GM20431 (cell line): Measurements from ENCODE around the gene HCLS1.

ENCODE experiments used
- in situ Hi-C: fragments of 300-500 bp; cut with MseI, MboI; formaldehyde crosslinking; loops from one replicate; pipeline ENCODE4 v1.15.0; 2020; ENCODE audit warnings: low sequenced_read_pairs; ENCODE audit not compliant: unreplicated experiment

Gene HCLS1

DNA sequence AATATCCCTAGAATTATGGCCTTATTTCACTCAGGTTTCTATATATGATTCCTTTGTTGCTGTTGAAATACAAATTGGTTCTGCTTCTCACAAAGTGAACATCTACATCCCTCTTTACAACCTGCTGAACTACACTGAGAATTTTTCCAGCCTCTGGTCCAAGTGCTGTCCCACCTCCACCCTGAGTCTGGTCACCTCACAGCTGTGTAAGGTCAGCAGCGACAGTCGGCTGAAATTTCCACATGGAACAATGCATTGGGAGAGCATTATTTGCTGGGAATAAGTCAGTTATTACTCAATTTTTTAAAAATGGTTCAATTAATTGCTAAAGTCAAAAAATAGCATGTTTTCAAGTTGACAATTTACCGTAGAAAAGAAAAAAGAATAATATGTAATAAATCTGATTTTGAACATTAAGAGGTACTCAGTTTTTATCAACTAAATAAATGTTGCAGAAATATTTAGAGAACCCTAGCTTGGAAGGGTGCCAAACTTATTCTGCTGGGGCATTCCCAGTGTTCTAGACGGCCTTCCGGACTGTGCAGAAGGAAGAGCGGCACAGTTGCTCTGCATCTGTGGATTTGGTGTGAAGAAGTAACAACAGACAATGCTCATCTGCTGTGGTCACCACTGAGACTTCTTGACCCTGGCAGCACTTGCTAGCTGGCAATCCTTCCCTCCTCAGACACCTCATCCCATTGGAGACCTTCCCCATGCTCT, 1.8 kb downstream of the HCLS1 start:
- in situ Hi-C loops, result no loop called here

DNA sequence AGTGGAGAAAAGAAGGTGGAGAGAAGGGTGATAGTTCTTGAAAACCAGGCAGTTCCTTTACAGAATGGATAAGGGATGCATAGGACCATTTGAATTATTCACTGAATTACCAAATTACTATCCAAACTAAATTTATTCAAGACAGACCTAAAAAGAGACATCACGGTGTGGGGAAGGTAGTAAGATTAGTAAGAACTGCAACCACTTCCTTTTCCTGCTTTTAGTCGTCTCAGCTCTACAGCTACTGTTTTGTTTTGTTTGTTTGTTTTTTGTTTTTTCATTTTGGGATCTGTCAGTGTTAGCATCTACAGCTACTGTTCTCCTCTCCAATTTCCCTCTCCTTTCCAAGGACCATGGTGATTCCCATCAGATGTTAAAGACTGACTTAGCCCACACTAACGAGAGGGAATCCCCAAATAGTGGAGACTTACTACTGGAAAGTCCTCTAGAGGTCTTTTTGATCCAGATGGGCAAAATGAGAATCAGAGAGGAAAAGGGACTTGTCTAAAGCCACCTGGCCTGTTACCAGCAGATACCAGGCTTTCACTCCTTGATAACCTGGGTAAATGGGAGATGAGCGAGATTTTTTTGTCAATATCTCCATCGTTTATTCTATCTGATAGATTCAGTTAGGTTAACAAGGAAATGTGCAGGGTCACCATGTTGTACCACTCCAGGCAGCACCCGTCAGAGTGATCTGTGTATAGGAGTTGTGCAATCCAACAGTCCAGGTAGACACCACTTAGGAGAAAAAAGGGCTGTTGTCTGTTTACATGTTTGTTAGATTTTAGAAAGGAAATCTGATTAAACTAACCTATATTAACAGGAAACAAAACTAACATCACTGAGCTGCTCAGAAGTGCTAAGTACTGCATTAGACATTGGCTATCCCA, 6.0 kb downstream of the HCLS1 start:
- in situ Hi-C loops, result no loop called here

DNA sequence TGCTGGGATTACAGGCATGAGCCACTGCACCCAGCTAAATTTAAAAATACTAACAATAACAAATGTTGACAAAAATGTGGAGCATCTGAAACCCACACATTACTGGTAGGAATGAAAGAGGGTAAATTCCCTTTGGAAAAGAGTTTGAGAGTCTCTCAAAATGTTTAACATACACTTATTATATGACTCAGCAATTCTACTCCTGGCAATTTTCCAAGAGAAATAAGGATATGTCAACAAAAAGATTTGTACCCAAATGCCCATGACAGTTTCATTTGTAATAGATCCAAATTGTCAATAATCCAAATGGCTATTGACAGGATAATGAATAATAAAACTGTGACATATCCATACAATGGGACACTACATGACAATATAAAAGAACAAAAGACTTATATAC, 9.0 kb downstream of the HCLS1 start:
- in situ Hi-C loops, result no loop called here

DNA sequence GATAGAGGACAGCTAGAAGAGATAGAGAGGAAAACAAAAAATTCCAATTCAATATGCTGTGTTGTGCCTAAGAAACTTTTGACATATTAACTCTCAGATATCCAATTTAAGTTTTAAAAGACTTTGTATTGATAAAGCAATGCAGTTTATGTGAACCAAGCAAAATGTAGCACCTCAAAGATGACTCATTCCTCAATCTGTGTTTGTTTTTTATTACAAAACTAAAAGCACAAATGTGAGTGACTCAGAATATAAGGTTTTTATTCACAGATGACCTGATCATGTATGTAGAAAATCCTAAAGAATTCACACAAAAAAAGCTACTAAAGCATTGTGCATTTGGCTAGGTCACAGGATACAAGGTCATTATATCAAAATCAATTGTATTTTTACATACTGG, 11.1 kb downstream of the HCLS1 start:
- in situ Hi-C loops, result no loop called here

DNA sequence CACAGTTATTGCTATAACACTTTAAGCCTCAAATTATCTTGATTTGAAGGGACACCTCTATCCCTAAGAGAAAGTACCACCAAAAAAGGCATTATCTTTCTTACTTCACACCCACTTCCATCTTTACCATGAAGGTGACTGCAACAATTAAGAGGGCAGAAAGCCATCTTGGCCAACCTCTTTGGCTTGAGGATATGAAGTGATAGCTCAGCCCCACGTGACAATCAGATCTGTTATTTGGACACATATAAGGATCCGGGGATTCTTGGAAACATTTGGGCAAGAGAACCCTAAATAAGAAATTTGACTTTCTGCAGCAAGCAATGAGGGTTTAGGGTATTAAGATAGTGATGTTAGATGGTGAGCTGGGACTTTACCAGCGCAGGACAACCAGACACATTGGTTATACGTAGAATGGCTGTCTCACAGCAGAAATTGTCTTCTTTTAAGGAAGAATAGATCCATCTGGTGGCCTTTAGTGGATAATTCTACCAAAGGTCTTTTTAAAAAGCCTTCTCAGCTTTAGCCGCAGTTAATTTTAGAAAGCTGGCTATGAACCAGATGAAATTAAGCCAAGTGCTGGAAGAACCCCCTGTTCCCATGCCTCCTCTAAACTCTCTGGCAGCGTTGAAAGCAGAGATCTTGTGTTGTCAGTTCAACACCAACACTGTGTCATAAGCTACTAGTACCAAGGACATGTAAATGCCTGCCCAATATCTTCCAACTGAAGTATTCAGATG, 12.3 kb downstream of the HCLS1 start:
- in situ Hi-C loops, result no loop called here

DNA sequence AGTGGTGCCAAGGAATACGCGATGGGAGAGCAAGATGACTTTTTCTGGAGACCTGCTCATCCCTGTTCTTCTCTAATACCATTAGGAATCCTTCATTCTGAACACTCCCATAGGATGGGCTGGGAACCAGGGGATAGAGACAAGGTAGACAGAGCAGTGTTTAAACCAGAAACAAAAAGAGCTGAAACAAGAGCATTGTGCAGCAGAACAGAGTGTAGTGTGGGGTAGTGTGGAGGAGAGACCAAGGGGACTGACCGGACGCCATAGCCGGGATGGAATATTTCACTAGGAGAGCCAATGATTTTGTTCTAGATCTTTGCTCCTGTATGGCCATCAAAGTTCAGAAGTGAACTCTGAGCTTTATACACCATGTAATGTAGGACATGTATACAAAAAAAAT, 15.6 kb downstream of the HCLS1 start:
- in situ Hi-C loops, result no loop called here

GRCh38 chr3:121642601-121643314, 17.9 kb downstream of the HCLS1 start:
- in situ Hi-C loops, result no loop called here

DNA sequence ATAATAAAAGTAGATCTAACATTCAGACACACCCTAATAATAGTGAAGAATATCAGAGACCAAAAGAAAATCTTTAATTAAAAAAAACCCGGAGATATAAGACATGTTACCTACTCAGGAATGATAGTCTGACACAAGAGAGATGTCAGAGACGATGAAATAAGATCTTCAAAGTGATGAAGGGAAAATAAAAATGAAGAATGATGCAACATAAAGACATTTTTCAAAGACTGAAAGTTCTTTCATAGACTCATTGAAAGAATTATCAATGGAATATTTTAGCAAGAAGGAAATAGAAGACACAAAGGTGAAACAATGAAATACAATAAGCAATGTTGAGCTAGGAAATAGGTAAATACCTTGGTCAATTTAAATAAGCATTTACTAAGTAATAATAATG, 19.6 kb downstream of the HCLS1 start:
- in situ Hi-C loops, result no loop called here

- in situ Hi-C loops, result no loop called here
Observed at GRCh38 chr3:121637922-121638321, 22.8 kb downstream of the HCLS1 start.

DNA sequence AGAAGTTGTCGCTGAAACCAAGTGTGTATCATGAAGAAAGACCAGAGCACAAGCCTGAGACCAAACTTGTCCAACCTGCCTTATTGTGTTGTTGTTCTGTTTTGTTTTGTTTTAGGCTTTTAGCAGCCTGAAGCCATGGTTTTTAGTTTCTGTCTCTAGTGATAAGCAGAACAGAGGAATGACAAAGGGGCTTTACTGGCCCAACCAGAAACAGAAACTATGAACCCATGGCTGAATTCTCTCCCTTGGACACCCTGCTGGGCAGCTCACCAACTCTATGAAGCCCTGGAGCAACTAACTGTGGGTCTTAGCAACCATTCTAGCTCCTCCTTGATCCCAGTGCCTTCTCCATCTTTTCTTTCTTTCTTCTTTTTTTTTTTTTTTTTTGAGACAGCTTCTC, 30.3 kb downstream of the HCLS1 start:
- in situ Hi-C loops, result no loop called here

DNA sequence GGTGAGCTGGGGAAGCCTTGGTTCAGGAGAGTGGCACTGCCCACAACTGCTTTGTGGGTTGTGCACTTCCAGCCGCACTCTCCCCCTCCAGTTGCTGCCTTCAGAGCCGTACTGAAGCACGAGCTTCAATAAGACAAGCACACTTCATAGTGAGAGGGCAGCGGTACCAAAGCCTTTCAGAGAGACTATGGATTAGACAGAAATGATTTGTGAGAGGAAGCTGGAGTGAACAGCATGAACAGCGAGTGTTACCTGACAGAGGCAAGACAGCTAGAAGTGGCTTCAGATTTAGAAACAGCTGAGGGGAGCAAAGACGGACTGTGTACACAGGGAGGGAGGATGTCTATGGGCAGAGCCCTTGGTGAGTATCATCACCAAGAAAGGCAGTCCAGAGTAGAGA, 31.1 kb downstream of the HCLS1 start:
- in situ Hi-C loops, result no loop called here

DNA sequence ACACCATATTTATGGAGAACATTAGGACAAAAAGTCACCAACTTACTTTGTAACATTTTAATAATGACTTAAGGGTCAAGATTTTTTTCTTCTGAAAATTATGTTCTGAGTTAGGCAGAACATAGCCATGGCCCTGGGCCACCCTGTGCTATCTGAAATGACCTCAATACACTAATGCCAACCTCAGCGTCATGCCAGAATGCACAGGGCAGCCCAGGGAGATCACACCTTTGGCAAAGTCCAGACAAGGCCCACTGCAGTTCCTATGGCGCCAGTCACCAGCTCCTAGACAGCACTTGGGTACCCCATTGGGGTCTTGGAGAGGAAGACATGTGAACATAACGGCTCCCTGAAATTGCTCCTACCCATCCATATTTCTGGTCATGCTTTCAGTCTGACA, 33.1 kb downstream of the HCLS1 start:
- in situ Hi-C loops, result no loop called here

DNA sequence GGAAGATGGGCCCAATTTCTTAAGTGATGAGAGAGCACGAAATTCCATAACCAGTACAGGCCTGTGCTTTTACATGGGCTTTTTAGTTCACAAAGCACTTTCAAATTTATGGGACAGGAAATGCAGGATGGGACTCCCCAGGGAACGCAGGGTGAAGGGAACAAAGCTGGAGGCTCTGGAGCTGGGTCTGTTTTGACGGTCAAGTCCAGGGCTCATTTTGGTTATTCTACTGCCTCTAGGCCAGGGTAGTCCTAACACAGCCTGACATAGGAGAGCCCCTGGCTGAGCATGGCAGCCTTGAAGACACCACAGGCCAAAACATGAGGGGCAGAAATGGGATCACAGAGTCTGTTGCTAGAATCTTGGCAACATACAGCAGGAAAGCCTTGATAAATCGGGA, 33.5 kb downstream of the HCLS1 start:
- in situ Hi-C loops, result no loop called here

GRCh38 chr3:121626495-121626894, 34.2 kb downstream of the HCLS1 start:
- in situ Hi-C loops, result no loop called here

DNA sequence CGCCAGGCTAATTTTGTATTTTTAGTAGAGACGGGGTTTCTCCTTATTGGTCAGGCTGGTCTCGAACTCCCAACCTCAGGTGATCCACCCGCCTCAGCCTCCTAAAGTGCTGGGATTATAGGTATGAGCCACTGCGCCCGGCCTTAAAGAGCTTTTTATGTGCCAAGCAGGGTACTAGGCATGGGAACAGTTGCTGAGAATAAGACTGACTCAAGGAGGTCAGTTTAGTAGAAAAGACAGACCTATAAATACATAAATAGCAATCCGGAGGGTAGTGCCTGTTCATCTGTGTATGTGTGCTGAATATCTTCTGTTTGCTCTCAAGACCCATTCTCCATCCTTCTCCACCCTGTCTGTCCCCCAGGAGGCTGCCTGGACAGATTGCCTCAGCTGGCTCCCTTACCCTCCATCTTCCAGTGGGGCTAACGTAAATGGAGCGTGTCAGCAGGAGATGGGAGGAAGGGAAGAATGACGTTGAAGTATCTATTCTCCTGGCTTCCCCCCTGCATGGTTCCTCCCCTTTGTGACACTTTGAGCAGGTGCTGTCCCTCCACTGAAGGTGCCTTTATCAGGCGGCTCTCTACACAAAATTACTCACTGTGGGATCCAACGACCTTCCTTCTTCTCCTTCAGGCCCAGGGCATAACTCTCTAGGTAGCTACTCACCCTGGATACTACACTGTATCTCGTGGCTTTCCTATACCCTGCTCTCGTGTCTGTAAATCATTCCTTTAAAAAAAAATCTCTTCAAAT, 36.4 kb downstream of the HCLS1 start:
- in situ Hi-C loops, result no loop called here

- in situ Hi-C loops, result no loop called here
Observed at GRCh38 chr3:121621491-121621890, 39.2 kb downstream of the HCLS1 start.

GRCh38 chr3:121619691-121620090, 41.0 kb downstream of the HCLS1 start:
- in situ Hi-C loops, result no loop called here

GRCh38 chr3:121606106-121606505, 54.6 kb downstream of the HCLS1 start:
- in situ Hi-C loops, result no loop called here

GRCh38 chr3:121604759-121605158, 55.9 kb downstream of the HCLS1 start:
- in situ Hi-C loops, result no loop called here
